ENCODE results near the gene GPR153.

The GPR153 gene

GRCh38 chr1:6268415-6268814, 7.5 kb upstream of the GPR153 start:
- no peak for DNase-seq

DNA sequence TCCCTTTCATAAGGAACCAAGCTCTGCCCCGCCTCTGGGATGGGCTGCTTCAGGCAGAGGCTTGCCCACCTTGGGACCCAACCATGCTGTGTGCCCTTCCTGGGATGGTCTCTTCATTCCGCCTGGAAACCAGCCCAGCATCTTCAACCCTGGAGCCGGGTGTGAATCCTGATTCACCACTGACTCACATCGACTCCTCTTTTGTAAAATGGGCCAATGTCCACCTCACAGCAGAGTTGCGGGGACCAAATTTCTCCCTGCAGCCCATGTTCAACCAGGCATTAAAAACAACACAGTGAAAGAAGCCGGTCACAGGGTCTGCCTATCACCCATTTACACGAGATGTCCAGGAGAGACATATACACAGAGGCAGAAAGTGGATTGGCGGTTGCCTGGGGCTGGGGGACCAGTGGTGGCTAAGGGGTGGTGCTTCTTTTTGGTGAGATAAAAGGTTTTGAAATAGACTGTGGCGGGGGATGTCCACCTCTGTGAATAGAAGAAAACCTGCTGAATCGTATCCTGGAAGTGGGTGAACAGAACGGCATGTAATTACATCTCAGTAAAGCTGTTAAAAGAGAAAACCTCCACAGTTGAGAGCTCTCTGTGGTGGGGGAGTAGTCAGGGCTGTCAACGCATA, 6.9 kb upstream of the GPR153 start:
- no peak for DNase-seq

GRCh38 chr1:6266641-6267040, 5.7 kb upstream of the GPR153 start:
- no peak for DNase-seq

DNA sequence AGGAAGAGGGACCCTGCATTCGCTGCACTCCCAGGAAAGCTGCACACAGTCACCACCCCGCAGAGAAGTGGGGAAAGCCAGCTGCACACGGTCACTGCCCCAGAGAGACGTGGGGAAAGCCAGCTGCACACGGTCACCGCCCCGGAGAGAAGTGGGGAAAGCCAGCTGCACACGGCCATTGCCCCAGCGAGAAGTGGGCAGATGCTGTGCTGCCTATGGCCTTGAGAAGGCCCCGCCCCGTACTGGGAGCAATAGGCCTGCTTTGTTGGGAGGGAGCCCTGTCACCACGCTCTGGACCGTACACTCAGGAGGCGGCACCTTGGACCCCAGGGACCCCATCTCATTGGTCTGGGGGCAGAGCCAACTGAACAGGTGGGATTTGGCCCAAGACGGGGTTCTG, 4.3 kb upstream of the GPR153 start:
- DNase-seq: no peak

DNA sequence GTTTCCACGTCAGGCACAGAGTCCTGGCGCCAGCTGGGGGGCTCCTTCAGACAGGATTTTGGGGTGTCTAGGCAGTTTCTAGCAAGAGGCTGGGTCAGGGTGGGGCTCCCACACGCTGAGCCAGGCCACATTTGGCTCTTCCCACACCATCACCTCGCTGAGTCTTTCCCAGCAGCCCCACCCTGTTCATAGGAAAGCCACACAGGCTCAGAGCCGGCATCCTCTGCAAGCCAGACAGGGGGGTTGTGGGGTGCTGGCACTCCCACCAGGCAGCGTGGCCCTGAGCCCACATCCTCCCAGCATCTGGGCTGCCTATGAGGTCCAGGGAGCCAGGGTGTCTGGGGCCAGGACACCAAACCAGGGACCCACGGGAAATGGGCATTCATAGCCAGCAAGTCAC, 2.8 kb upstream of the GPR153 start:
- no peak for DNase-seq

- DNase-seq: no peak
Measured at GRCh38 chr1:6262555-6263420, 1.9 kb upstream of the GPR153 start.

- DNase-seq: no peak
Measured at GRCh38 chr1:6261615-6261995, 707 bp upstream of the GPR153 start.

DNA sequence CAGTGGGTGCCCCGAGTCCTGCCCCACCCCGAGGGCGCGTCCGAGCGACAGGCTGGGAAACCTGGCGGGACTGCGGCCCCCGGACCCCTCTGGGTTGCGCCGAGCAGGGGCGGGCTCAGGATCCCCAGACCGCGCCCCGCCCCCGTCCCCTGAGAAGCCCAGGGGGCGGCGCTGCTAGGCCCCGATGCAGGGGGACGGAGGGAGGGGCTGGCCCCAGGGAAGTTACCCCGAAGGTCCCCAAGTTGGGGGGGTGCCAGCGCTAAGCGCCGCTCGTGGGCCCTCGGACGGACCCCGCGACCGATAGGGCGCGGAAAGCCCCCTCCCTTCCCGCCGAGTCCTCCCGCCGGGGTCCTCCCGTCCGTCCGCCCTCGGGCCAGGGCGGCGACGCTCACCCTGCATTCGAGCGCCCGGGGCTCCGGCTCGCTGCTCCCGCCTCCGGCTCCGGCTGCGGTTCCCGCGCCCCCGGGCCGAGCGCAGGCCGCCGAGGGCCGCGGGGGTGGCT, 414 bp downstream of the GPR153 start:
- peak; percentile 68 for DNase-seq

DNA sequence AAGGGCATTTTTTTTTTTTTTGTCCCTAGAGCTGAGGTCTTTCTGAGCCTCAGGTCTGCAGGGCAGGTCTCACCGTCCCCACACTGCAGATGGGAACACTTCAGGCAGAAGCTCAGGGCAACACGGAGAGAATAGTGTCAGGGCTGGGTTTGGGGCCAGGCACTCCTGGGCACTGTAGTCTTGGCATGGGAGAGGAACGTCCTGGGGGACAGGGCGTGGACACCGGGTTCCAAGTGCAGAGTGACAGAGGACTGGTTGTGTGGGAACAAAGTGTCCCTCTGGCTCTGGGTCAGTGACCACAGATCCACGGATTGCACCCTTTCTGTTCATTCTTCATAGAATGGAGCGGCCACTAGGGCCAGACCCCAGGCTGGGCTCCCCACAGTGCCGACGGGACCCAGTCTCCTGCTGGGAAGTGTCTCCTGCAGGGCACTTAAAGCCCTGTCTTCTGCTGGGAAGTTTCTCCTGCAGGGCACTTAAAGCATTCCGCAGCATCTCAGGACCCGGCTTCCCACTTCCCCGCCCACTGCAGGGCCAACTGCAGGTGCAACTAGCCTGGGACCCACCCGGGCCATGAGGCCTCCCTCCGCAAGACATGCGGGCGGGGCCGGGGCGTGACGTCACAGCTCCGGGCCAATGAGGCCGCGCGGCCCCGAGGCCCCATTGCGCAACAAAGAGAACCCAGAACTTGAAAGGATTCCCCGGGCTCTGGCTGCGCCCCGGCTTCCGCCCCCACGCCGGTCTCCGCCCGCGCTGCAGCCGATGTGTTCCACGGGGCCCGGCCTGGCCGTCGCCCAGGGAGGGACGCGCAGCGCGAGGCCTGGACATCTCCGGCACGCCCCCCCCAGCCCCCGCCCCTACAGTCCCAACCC, 1.2 kb downstream of the GPR153 start:
- DNase-seq: peak; percentile 91

DNA sequence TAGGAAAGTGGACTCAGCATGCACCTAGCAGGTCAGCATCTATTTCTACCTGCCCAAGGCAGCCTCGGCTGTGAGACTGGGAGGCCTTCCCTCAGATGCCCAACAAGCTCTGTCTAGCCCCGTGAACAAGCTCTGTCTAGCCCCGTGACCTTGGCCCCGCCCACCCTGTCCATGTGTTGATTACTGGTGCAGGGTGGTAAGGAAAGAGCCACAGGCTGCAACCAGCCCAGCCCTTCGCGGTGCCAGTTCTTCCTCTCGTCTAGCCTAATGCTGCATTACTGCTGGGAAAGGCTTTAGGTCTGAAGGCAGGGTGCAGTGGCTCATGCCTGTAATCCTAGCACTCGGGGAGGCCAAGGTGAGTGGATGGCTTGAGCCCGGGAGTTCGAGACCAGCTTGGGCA, 2.2 kb downstream of the GPR153 start:
- DNase-seq: no peak

DNA sequence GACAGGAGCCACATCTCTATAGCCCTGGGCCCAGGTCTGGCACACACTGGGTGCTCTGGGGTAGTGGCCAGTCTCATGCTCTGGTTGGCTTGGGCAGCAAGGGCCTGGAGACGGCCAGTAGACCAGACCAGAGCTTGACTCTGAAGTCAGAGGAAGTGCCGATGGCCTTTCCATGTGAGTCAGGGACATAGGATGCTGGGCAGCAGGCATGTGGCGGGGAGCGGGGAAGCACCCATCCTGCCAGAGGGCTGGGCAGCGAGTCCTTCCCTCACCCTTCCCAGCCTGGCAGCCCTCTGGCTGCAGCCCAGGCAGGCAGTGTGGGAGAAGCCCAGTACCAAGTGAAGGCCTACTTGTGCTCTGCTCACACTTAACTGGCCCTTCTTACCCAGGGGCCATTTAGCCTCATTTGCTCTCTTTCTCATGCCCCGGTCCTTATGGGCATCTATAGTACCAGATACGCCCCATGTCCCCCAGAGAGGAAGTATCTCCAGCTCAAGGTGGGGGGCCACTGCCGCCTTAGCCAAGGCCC, 3.3 kb downstream of the GPR153 start:
- DNase-seq: no peak

GRCh38 chr1:6256645-6257044, 4.3 kb downstream of the GPR153 start:
- no peak for DNase-seq

- no peak for DNase-seq
Measured at GRCh38 chr1:6254691-6255090, 6.2 kb downstream of the GPR153 start.

DNA sequence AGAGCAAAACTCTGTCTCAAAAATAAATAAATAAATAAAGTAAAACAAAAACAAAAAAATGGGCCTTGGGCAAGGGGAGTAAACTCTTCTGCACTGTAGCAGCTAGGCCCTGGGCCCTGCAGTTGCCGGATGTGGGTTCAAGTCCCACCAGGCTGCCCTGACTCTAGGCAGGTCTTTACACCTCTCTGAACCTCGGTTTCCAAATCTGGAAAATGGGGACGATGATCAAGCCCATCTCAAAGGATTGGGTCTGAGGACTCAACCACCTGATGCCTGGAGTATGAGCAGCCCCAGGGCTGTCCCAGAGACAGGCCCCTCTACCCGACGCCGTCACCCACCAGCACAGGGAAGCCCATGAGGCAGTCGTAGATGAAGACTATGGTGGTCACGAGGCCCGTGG, 7.5 kb downstream of the GPR153 start:
- DNase-seq: no peak

DNA sequence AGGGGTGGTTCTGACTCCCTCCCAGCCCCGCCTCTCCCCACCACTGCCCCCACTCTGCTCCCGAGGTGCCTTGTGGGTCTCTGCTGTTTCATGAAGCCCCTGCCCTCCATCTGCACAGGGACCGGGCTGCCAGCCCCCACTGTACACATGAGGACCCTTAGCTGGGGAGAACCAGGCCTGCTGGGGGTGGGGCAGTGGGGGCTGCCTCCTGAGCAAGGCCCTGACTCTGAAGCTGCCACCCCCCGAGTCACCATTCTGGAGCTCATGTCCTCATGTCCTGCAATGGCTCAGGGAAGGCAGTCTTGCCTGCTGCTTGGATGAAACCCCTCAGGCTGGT, 8.6 kb downstream of the GPR153 start:
- DNase-seq: no peak

- DNase-seq: no peak
Measured at GRCh38 chr1:6251681-6252373, 9.1 kb downstream of the GPR153 start.

GRCh38 chr1:6251233-6251632, 9.7 kb downstream of the GPR153 start:
- no peak for DNase-seq

GRCh38 chr1:6249739-6250689, 10.9 kb downstream of the GPR153 start:
- no peak for DNase-seq

- DNase-seq: no peak
Measured at GRCh38 chr1:6248932-6249738, 11.8 kb downstream of the GPR153 start.

DNA sequence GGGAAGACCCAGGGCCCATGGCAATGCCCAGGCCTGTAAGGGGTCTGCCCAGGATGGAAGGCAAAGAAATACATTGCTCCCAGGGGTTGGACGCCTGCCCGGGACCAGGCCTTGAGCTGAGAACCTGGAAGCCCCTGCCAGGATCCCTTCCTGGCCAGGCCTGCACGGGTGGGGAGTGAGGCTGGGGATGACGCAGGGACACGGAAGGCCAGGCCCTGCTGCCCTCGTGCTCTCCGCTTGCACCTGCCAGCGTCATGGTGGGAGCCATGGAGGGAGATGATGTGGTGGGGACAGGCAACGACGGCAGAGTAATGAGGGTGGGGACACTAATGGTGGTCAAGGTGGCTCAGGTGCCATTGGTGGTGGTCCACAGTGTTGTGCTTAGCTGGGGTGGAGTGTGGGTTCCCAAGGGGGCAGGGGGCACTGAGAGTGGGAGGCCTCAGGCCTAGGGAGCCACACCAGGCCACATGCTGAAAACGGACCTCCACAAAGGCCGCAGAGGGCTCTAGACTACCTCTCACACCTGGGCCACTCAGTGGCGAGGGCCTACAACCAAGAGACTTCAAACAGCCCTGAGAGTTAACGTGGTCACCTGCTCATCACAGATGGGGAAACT, 12.6 kb downstream of the GPR153 start:
- no peak for DNase-seq

Data from activated effector memory CD4-positive, alpha-beta T cell treated with anti-CD3 and anti-CD28 coated beads, Interleukin-2, amount 50 U/mL, for 16 hours (primary cell).